Neural cell (in vitro differentiated cells): ENCODE measurements around the gene DESI2. TPM values are rescaled to one million over a fixed set of nuclear protein-coding genes. Genes with fewer than 3 reads are reported as not detected.

Source experiments
- H2AFZ ChIP-seq: fragments of 200-600, 300-800 bp; sonication (generic), shearing (Covaris generic); 2 replicates; pipeline ENCODE4 v1.6.0; 2014; ENCODE audit warnings: low read depth, mild to moderate bottlenecking, antibody characterized with exemption, low read length, moderate library complexity
- H3F3A ChIP-seq: fragments of 200-600 bp; shearing (Covaris generic); 2 replicates; pipeline ENCODE4 v1.6.1; 2016; ENCODE audit warnings: mild to moderate bottlenecking, moderate library complexity, mixed read lengths, antibody characterized with exemption, low read length; ENCODE audit not compliant: insufficient read depth, poor library complexity, severe bottlenecking
- H3K27ac ChIP-seq: fragments of 200-600, 300-800 bp; sonication (generic), shearing (Covaris generic); 2 replicates; pipeline ENCODE4 v1.5.1; 2014; ENCODE audit warnings: mild to moderate bottlenecking, low read length, moderate library complexity
- H3K27me3 ChIP-seq: fragments of 300-800, 200-600 bp; sonication (generic), shearing (Covaris generic); 2 replicates; pipeline ENCODE4 v1.6.0; 2014; ENCODE audit warnings: mild to moderate bottlenecking, low read depth, low read length, moderate library complexity; ENCODE audit not compliant: insufficient read depth
- H3K36me3 ChIP-seq: fragments of 300-800, 200-600 bp; sonication (generic), shearing (Covaris generic); 2 replicates; pipeline ENCODE4 v1.5.1; 2014; ENCODE audit warnings: mild to moderate bottlenecking, antibody characterized with exemption, low read length, moderate library complexity; ENCODE audit not compliant: insufficient read depth
- H3K4me2 ChIP-seq: fragments of 300-800, 200-600 bp; sonication (generic), shearing (Covaris generic); 2 replicates; pipeline ENCODE4 v1.6.0; 2014; ENCODE audit warnings: mild to moderate bottlenecking, low read length
- H3K4me3 ChIP-seq: fragments of 300-800, 200-600 bp; sonication (generic), shearing (Covaris generic); 2 replicates; pipeline ENCODE4 v1.5.1; 2014; ENCODE audit warnings: mild to moderate bottlenecking, low read length, moderate library complexity
- H3K79me2 ChIP-seq: fragments of 200-600 bp; shearing (Covaris generic); replicated peaks from 2 replicates; pipeline ENCODE4 v1.6.0; 2014; ENCODE audit warnings: mild to moderate bottlenecking, low read length, moderate library complexity; ENCODE audit not compliant: insufficient read depth
- H3K9ac ChIP-seq: fragments of 300-800, 200-600 bp; sonication (generic), shearing (Covaris generic); 2 replicates; pipeline ENCODE4 v1.6.1; 2016; ENCODE audit warnings: mild to moderate bottlenecking, low read length, mixed read lengths
- H3K9me2 ChIP-seq: fragments of 200-600 bp; shearing (Covaris generic); 2 replicates; pipeline ENCODE4 v1.6.1; 2016; ENCODE audit warnings: mild to moderate bottlenecking, low read length, mixed read lengths; ENCODE audit not compliant: insufficient read depth
- H3K9me3 ChIP-seq: fragments of 200-600, 300-800 bp; sonication (generic), shearing (Covaris generic); 2 replicates; pipeline ENCODE4 v1.6.1; 2016; ENCODE audit warnings: mild to moderate bottlenecking, mixed run types, low read length, moderate library complexity, mixed read lengths
- H4K20me1 ChIP-seq: fragments of 200-600 bp; shearing (Covaris generic); 2 replicates; pipeline ENCODE4 v1.6.1; 2016; ENCODE audit warnings: mild to moderate bottlenecking, mixed run types; ENCODE audit not compliant: insufficient read depth
- EP300 ChIP-seq: fragments of 450-650 bp; conservative IDR thresholded peaks from 2 replicates; pipeline ENCODE4 v1.6.1; 2014; ENCODE audit warnings: antibody characterized with exemption, mild to moderate bottlenecking, moderate library complexity; ENCODE audit not compliant: poor library complexity, severe bottlenecking
- EZH2 ChIP-seq: fragments of 200-600, 300-800 bp; shearing (Covaris generic), sonication (generic); IDR thresholded peaks from 2 replicates; pipeline ENCODE4 v1.6.1; 2014; ENCODE audit warnings: antibody characterized with exemption, low read length, borderline replicate concordance, mild to moderate bottlenecking; ENCODE audit not compliant: insufficient read depth, poor library complexity, severe bottlenecking
- MXI1 ChIP-seq: fragments of 450-650 bp; conservative IDR thresholded peaks from 2 replicates; pipeline ENCODE4 v1.6.1; 2014; ENCODE audit warnings: antibody characterized with exemption, mild to moderate bottlenecking; ENCODE audit not compliant: poor library complexity, severe bottlenecking
- POLR2AphosphoS5 ChIP-seq: IDR thresholded peaks from 2 replicates; pipeline ENCODE4 v1.6.1; 2012
- RAD21 ChIP-seq: fragments of 450-650 bp; conservative IDR thresholded peaks from 2 replicates; pipeline ENCODE4 v1.6.1; 2014; ENCODE audit warnings: antibody characterized with exemption, mild to moderate bottlenecking, moderate library complexity
- SMC3 ChIP-seq: fragments of 450-650 bp; conservative IDR thresholded peaks from 2 replicates; pipeline ENCODE4 v1.6.1; 2014; ENCODE audit warnings: antibody characterized with exemption, mild to moderate bottlenecking, moderate library complexity; ENCODE audit not compliant: poor library complexity
- TAF1 ChIP-seq: IDR thresholded peaks from 2 replicates; pipeline ENCODE4 v1.6.1; 2012; ENCODE audit warnings: low read depth
- polyA plus RNA-seq: library from polyadenylated mRNA; depleted of rRNA; stranded (reverse); fragments of >200 nt; gene quantifications from 2 replicates; pipeline ENCODE4 v1.2.3, GENCODE V29; 2014
- TF ChIP-seq, protein P1 (sequence below): IDR thresholded peaks from 2 replicates; pipeline ENCODE4 v1.6.1; 2012; ENCODE audit warnings: borderline replicate concordance
- TF ChIP-seq, protein P2 (sequence below): fragments of 450-650 bp; IDR thresholded peaks from 2 replicates; pipeline ENCODE4 v1.5.1; 2014; ENCODE audit warnings: antibody characterized with exemption, mild to moderate bottlenecking, moderate library complexity; ENCODE audit not compliant: poor library complexity, severe bottlenecking

The DESI2 gene
- polyA plus RNA-seq, 1 donor from 2014 or later: 30.8 TPM

DNA sequence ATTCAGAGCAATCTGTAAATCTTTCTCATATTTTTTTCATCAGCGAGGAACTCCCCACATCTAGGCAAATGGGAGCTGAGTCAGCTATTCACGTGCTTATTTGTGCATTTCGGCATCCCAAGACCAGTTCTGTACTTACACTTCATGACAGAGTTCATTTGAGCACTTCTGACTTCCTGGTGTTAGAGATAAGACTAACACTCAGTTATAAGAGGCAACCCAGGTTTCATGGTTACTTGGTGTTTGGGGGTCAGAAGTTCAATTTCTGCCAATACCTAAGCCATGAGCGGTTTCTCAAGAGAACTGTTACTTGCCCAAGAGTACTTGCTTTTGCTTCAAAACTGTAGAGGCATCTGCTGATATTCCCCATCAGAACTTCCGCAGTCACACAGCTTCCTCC, 24.1 kb upstream of the DESI2 start:
- H3K27ac ChIP-seq: no peak overlapping the region
- no peaks in the 10 kb centered on the region for H4K20me1 ChIP-seq
- TF ChIP-seq POLR2AphosphoS5 (no peak), SMC3 (no peak), RAD21 (no peak)
- TF ChIP-seq, protein P1, sequence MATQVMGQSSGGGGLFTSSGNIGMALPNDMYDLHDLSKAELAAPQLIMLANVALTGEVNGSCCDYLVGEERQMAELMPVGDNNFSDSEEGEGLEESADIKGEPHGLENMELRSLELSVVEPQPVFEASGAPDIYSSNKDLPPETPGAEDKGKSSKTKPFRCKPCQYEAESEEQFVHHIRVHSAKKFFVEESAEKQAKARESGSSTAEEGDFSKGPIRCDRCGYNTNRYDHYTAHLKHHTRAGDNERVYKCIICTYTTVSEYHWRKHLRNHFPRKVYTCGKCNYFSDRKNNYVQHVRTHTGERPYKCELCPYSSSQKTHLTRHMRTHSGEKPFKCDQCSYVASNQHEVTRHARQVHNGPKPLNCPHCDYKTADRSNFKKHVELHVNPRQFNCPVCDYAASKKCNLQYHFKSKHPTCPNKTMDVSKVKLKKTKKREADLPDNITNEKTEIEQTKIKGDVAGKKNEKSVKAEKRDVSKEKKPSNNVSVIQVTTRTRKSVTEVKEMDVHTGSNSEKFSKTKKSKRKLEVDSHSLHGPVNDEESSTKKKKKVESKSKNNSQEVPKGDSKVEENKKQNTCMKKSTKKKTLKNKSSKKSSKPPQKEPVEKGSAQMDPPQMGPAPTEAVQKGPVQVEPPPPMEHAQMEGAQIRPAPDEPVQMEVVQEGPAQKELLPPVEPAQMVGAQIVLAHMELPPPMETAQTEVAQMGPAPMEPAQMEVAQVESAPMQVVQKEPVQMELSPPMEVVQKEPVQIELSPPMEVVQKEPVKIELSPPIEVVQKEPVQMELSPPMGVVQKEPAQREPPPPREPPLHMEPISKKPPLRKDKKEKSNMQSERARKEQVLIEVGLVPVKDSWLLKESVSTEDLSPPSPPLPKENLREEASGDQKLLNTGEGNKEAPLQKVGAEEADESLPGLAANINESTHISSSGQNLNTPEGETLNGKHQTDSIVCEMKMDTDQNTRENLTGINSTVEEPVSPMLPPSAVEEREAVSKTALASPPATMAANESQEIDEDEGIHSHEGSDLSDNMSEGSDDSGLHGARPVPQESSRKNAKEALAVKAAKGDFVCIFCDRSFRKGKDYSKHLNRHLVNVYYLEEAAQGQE: no peak
- H3K27me3 ChIP-seq: no peaks in the 10 kb centered on the region
- H2AFZ ChIP-seq: no peak overlapping the region
- H3K36me3 ChIP-seq: no peaks in the 10 kb centered on the region
- no peaks in the 10 kb centered on the region for H3K79me2 ChIP-seq
- no peak overlapping the region for H3K4me2 ChIP-seq
- H3K9me2 ChIP-seq: no peaks in the 10 kb centered on the region
- no peak overlapping the region for H3K9ac ChIP-seq
- H3K4me3 ChIP-seq: no peak overlapping the region
- H3F3A ChIP-seq: no peaks in the 10 kb centered on the region
- no peaks in the 10 kb centered on the region for H3K9me3 ChIP-seq

DNA sequence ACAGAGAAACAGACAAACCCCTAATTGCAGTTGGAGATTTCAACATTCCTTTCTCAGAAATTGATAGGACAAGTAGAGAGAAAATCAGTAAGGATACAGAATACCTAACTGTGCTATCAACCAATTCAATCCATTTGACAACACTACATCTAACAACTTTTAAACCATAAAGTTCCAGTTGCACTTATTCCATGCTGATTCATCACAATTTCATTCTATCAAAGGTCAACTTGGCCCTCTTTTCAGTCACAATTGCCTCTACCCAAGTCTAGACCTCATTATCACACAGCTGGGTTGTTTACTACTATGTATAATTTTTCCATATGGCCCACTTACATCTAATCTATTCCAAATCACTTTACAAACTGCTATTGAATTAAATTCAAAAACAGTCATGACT, 19.8 kb upstream of the DESI2 start:
- Histone ChIP-seq H3K4me3 (no peak overlapping the region), H2AFZ (no peak overlapping the region)

More for the DNA sequence above, 19.8 kb upstream of the DESI2 start:
- Histone ChIP-seq H4K20me1 (no peaks in the 10 kb centered on the region), H3K9ac (no peak overlapping the region), H3K9me2 (no peaks in the 10 kb centered on the region), H3K27me3 (no peaks in the 10 kb centered on the region), H3K79me2 (no peaks in the 10 kb centered on the region), H3K9me3 (no peaks in the 10 kb centered on the region), H3K27ac (no peak overlapping the region), H3F3A (no peaks in the 10 kb centered on the region), H3K36me3 (no peaks in the 10 kb centered on the region), H3K4me2 (no peak overlapping the region)
- no peak for TF ChIP-seq EZH2
- TF ChIP-seq, protein P1: no peak
- TF ChIP-seq EP300: no peak
- no peak for TF ChIP-seq TAF1
- TF ChIP-seq, protein P2, sequence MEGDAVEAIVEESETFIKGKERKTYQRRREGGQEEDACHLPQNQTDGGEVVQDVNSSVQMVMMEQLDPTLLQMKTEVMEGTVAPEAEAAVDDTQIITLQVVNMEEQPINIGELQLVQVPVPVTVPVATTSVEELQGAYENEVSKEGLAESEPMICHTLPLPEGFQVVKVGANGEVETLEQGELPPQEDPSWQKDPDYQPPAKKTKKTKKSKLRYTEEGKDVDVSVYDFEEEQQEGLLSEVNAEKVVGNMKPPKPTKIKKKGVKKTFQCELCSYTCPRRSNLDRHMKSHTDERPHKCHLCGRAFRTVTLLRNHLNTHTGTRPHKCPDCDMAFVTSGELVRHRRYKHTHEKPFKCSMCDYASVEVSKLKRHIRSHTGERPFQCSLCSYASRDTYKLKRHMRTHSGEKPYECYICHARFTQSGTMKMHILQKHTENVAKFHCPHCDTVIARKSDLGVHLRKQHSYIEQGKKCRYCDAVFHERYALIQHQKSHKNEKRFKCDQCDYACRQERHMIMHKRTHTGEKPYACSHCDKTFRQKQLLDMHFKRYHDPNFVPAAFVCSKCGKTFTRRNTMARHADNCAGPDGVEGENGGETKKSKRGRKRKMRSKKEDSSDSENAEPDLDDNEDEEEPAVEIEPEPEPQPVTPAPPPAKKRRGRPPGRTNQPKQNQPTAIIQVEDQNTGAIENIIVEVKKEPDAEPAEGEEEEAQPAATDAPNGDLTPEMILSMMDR: no peak
- TF ChIP-seq POLR2AphosphoS5: no peak
- TF ChIP-seq RAD21: no peak
- no peak for TF ChIP-seq SMC3
- no peak for TF ChIP-seq MXI1
